HT1080 (cell line): ENCODE measurements around the gene PMM2. TPM values are rescaled to one million over a fixed set of nuclear protein-coding genes. Genes with fewer than 3 reads are reported as not detected.

Experiments used
- DNase-seq: peaks from one replicate; pipeline ENCODE4 v3.0.0-alpha.2; 2015; ENCODE audit warnings: low read depth
- total RNA-seq: library from RNA; depleted of rRNA; stranded (reverse); fragments of >200 nt; shearing (Covaris generic); gene quantifications from 2 replicates; pipeline ENCODE4 v1.2.3, GENCODE V29; 2014; rRNA removed

The PMM2 gene
- total RNA-seq, 1 experiment from 2014 or later = 61.5 TPM

DNA sequence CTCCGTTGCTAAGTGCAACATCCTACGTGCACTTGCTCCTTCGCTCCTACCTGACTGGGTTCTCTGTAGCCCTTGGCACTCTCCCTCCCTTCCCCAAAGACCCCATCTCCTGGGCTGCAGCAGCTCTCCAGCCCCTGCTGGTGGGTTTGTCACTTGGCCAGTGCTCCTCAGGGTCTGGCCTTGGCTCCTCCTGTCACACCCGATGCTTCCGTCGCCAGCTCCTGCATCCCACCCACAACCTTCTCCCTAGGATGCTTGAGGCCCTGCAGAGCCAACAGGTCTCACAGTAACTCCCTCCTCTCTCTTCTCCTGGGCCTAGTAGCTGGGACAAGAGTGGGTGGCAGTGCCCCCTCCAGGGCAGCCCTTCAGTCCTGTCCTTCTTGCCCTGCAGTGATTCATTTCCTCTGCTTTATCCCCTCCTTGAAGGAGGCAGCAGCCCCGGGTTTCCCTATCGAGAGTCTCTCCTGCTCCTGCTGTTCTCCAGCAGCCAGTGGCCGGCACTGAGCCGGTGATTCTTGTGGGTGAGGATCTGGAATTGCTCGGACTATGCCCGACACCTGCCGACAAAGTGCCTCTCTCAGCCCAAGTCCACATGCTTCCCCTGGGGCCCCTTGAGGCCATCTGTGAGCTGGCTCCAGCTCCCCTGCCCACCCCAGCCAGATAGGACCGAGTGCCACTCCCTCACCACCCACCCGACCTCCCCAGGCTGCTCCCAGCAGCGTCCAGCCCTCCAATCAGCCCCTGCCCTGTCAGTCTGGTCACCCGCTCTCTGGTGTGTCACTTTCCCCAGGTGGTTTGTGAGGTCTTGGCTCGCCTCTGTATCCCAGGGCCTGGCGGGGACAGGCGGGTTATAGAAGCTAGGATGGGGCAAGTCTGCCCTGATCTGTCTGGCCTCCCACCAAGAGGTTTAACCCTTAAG is 88.3 kb downstream of the PMM2 start:
- peak; percentile 88 for DNase-seq

DNA sequence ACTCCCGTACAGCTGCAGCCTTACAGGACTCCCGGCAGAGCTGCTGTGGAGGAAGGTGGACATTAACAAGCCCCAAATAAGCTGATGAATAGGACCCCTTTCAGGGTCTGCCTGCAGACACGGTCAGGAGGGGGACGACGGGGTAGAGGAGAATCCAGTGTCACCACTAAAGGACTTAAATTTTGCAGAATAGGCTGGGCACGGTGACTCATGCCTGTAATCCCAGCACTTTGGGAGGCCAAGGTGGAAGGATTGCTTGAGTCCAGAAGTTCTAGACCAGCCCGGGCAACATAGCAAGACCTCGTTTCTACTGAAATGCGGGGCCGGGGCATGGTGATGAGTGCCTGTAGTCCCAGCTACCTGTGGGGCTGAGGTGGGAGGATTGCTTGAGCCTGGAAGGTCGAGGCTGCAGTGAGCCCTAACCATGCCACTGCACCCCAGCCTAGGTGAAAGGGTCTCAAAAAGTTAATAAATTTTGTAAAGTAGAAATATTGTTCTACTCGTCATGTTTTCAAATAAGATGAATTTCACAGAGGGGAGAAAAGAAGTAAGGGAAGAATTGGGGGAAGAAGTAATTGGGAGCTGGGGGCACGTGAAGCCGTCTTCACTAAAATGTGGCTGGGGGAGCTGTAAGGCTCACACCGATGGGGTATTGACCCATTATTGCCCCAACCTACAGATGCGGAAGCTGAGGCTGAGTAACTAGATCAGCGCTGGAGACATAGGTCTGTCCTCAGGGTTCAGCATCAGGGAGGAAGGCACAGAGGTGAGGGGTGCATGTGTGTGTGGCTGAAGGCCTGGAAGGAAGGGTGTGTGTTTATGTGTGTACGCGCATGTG is 89.2 kb downstream of the PMM2 start:
- DNase-seq = no peak

DNA sequence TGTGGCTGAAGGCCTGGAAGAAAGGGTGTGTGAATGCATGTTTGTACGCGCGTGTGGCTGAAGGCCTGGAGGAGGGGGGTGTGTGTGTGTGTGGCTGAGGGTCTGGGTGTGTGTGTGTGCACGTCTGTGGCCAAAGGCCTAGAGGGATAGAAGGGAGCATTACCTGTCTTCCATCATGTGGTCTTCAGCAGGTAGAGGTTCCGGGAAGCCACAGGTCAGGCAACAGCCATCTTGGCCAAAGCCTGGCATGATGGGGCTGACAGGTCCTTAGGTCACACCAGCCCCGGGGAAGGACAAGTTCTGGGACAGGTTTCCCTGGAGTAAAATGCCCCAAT is 89.8 kb downstream of the PMM2 start:
- DNase-seq = no peak

DNA sequence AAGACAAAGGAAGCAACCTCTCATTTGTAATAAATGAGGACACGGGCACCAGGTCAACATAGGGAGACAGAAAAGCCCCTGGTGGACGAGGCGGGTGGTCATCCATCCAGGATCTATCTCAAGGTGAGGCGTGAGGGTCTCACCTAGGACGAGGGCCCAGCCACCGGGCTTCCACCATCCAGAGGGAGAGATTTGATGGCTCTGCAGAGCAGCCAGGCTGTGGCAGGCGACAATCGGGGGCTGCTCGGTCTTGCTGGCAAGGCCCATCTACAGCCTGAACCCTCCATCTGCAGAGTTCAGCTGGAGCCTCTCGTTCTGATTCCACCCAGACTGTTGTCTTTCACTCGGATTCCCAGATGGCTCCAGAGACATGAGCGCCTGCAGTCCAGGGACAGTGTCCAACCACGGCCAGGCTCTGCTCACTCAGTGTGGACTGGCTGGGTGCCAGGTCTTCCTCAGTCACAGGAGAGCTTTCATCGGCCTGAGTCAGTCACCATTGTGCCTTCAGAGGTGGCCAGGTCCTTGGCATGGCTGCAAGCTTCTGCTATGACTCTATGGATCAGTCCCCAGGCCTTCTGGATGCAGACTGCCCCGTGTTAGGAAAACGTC is 90.4 kb downstream of the PMM2 start:
- DNase-seq = peak; percentile 42

DNA sequence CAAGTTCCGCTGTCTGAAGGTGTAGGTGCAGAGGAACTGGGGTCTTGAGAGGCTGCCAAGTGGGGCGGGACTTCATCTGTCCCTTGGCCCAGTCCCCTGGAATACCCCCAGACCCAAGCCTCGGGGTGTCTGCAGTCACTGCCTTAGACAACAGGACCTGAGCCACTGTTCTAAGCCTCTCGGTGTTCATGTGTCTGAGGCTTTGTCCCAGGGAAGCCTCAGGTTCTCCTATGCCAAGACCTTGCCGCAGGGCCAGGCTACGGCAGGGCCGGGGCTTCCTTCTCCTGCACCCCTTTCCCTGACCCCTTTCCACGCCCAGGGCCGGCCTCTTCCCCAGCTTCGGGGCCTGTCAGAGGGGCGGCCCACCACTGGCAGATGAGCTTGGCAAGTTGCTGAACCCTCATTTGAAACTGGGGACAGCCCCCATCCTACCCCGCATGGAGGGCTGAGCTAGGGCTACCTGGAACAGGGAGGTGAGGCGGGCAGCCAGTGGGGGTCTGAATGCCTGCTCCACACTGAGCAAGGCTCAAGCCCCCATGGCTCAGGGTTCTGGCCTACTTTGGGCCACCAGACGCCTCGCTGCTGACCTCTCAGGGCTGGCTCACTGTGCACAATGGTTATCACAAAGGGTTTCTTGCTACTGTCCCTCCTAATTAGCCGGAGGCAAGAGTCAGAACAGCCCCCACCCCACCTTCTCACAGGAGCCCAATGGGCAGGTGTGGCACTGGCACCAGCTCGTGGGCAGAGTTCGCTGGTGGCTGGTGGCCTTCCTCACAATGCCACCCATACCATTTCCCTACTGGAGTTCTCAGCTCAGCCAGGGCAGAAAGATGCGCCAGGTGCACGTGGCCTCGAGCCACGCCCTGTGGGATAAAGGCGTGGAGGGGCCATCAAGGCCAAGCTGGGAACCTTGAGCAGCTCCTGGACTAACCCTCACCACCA is 91.6 kb downstream of the PMM2 start:
- no peak for DNase-seq

DNA sequence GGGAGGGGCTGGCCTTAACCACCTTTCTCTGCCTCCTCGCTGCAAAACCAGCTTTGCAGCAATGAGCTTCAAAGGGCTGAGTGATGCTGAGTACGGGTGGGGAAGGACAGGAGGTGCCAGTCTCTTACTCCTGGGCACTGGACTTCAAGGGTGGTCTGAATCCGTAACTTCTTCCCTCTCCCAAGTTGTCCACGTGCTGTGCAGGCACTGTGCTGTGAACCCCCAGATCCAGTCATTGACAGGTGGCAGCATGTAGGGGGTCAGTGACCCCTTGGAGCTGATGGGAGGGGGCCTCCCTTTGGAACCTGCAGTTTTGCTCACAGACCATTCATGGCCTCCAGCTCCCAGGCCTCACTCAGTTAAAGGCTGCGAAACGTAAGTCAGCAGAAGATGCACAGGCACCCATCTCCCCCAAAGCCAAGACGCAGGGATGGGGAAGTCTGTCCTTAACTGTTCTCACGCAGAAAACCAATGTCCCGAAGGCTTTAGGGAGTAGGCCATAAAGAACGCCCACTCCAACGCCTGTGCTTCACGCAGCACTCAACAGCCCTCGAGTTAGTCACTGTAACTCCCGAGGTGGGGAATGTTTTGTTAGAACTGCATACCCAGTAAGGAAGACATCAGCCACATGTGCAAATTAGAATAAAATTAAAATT is 92.4 kb downstream of the PMM2 start:
- no peak for DNase-seq

DNA sequence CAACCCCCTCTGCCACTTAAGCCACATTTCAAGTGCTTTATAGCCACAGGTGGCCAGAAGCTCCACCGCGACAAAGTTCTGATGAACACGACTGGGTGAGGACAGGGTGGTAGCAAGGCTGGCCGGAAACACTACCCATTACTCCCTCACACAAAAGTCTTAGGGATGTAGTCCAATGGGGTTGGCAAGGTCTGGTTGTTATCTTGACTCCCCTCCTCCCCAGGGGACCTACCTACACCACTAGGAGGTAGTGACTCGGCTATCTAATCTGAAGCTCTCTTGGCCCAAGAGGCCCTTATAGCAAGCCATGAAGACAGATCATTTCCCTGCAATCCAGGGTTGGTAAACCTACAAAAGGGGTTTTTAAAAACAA is 92.9 kb downstream of the PMM2 start:
- no peak for DNase-seq

DNA sequence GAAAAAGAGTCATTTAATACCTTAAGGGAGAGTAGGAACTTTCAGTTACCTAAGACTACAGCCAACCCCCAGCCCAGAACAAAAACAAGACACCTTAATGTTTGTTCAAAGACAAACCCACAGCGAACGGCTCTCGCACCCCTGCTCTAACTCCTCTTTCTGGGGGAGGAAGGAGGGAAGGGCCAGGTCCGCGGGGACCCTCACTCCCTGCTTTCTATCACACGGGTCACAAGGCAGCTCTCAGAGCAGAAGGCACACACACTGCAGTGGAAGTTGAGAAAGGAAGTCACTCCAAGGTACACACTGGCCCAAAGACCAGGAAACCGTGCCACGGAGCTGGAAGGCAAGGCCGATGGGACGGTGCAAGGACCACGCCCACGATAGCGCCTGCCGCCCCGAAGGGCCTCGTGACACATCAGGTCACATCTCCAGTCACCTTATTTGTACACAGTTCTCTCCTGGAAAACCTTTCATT is 94.5 kb downstream of the PMM2 start:
- DNase-seq = no peak

DNA sequence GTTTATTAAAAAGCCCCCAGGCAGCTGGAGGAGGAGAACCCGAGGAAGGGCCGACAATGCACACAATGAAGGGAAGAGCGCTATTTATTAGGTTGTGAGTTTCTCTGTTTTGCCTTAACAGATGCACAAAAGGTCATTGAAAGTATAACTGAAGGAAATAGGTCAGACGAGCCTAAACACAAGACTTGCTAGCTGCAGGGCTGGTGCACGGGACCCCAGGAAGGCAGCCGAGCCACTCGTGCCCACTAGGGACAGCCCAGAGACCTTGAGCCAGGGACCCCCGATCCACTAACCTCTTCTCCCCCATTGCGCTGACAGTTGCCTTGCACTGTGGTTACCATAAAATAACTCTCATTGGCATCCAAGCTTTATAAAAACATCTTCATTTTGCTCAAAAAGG is 95.8 kb downstream of the PMM2 start:
- no peak for DNase-seq

DNA sequence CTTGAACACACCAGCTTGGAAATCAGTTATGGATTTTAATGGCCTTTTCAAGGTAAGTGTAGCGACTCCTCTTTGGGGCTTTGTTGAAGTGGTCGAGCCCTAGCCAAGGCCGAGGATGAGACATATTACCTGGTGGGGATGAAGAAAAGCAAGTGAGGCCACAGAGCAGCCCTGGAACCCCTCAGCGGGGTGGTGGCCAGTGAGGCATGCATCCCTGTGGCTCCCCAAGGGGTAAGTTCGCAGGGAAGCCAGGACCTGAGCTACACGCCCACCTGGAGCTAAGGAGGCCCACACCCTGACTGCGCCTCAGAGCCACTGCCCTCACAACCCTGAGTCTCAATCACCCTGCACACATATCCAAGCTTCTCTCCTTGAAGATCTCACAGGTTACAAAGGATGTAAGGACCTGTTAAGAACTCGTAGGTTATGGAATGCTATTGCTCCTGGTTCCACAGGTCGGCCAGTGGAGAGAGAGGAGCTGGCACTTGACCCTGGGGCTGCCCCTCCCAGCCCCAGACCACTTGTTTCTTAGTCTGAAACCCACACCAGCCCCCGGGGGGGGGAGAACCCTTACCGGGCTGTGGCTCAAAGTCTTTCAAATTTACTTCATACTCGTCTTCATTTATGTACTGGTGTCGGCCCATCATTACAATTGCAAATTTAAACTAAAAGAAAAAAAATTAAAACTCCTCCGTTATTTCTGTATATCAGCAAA is 96.5 kb downstream of the PMM2 start:
- DNase-seq = no peak

DNA sequence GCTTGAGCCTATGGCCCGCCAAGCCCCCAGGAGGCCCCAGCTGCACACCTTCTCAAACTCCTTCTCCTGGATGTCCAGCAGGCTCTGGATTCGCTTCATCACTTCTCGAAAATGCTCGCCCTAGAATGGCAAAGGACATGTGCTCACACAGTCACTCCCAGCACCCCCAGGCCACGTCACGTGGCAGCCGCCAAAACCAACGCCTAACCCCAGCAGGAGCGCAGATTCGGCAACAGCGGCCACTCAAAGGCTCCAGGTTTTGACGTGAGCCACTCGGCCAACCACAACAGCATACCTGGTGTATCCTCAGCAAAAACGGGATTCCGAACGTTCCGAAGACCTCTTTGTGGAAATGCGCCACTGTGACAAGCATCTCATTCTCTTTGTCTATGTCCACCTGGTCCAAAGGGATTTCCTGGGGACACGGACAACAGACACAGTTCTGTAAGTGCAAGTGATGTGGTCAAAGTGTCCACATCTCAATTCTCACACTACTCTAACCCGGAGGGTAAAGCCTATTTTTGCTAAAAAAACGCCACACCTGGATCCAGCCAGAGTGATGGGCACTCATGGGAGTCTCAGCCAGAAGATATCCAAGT is 97.2 kb downstream of the PMM2 start:
- DNase-seq = no peak

DNA sequence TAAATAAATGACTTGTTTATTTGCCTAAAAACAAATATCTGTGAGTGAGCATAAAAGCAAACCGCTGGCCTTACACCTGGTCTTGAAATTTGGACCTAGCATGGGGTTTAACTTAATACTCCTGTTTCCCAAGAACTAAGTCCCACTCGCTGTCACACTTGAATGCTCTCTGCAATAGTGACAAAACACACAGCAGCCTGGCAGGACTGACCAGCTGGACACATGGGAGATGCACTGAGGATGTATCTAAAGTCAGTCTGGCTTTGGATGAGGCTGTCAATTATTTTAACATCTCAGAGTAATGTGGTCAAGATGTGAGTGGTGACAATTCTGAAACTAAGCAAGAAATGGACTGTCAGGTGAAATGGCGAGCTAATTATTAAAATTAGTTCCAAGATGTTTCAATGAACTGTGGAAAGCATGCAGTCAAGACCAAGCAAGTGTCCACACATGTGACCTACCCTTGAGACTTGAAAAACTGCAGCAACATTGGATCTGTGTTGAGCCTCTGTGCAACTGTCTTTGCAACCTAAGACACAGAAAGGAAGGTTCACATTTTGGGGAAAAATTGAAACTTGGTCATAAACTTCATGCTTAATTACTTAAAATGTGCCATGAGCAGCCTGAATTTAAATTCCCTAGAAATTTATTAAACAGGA is 101.2 kb downstream of the PMM2 start:
- DNase-seq = no peak

Other genes with a start within 250 kb of the PMM2 start
- not detected in 2 replicates for gene TMEM114, start 207.3 kb upstream of the PMM2 start, total RNA-seq
- 17.0 and 25.8 TPM in 2 replicates for gene METTL22, start 176.1 kb upstream of the PMM2 start, total RNA-seq
- gene ABAT, start 123.2 kb upstream of the PMM2 start, total RNA-seq = not detected in 2 replicates
- gene TMEM186, start 200 bp upstream of the PMM2 start, total RNA-seq = 8.7 and 10.3 TPM in 2 replicates
- 114 and 126 TPM in 2 replicates for gene CARHSP1, start 71.2 kb downstream of the PMM2 start, total RNA-seq
- gene LITAFD, start 84.5 kb downstream of the PMM2 start, total RNA-seq = not detected in 2 replicates
- gene USP7, start 166.1 kb downstream of the PMM2 start, total RNA-seq = 51.2 and 86.0 TPM in 2 replicates